ENCODE measurements around the gene MEGF8.

The MEGF8 gene

DNA sequence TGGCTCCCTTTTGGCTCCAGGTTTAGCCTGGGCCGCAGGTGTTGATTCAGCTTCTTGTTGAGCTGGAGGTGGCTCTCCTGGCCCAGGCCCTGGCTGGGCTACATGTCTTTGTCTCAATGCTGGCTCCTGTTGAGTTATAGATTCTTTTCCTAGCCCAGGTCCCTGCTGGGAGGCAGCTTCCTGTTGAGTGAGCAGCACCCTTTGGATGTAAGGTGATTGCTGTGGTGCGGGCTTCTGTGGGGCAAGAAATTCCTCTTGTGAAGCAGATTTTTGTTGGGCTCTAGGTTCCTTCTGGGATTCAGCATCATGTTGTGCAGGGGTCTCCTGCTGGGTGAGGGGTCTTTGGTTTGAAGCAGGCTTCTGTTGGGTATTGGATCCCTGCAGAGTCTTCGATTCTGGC lies 101.2 kb downstream of the MEGF8 start:
- H3K27ac ChIP-seq: no peak overlapping the region
- no peak for TF ChIP-seq ZFX (IDR thresholded peaks at IDR 0.05; ENCODE audit: borderline replicate concordance)
- TF ChIP-seq, protein P1, sequence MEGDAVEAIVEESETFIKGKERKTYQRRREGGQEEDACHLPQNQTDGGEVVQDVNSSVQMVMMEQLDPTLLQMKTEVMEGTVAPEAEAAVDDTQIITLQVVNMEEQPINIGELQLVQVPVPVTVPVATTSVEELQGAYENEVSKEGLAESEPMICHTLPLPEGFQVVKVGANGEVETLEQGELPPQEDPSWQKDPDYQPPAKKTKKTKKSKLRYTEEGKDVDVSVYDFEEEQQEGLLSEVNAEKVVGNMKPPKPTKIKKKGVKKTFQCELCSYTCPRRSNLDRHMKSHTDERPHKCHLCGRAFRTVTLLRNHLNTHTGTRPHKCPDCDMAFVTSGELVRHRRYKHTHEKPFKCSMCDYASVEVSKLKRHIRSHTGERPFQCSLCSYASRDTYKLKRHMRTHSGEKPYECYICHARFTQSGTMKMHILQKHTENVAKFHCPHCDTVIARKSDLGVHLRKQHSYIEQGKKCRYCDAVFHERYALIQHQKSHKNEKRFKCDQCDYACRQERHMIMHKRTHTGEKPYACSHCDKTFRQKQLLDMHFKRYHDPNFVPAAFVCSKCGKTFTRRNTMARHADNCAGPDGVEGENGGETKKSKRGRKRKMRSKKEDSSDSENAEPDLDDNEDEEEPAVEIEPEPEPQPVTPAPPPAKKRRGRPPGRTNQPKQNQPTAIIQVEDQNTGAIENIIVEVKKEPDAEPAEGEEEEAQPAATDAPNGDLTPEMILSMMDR (IDR thresholded peaks at IDR 0.05): no peak

DNA sequence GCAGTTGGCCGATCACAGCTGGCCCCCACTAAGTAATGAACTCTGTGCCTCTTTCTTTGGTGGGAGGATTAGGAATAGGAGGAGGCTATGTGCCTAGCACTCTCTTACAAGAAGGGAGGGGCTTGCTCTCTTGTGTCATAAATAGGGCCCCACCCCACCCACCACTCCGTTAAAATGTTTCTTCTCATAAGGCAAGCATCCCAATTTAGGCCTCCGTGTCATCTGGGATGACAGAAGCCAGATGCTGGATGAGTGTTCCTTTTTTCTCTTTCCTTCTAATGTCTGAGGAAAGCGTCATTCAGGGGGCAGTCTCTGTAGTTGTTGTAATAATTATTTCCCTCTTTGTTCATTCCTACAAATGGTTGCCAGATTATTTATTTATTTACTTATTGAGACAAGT lies 101.9 kb downstream of the MEGF8 start, which contains the start of gene LIPE:
Gene LIPE, minus strand, starts transcription at position 76 of the 400 bp plus-strand sequence. CDS start 239 bp downstream, outside the sequence.
- H3K27ac ChIP-seq: no peak within 1 kb of the TSS
- TF ChIP-seq ZFX (IDR thresholded peaks at IDR 0.05; ENCODE audit: borderline replicate concordance): no peak
- TF ChIP-seq, protein P1 (IDR thresholded peaks at IDR 0.05): no peak

All from 22Rv1 (cell line).